Mesenteric fat pad (tissue), 1 donor: ENCODE results near the gene NPR1. TPM values are rescaled to one million over a fixed set of nuclear protein-coding genes. Genes with fewer than 3 reads are reported as not detected.
A peak's percentile ranks its signal among the peaks of the same experiment; 100 is the strongest.
"Not testable (repeated sequence)": the region's sequence is repeated elsewhere in the genome, so short reads cannot be mapped to it uniquely, and the experiment has no call there.

Experiments used
- DNase-seq: peaks from one replicate; pipeline ENCODE4 v3.0.0-alpha.2; 2020; ENCODE audit warnings: low spot score
- microRNA-seq: library from miRNA; unstranded; fragments of <30 nt; microRNA quantifications from one replicate; pipeline ENCODE4 v1.2.0, GENCODE V29; 2020; ENCODE audit warnings: borderline number of aligned reads
- total RNA-seq: library from RNA; stranded (reverse); fragmentation: NEBNext Ultra II Directional; extraction: Animal tissue kit (Norgen Biotek cat#: 25700); gene quantifications from one replicate; pipeline ENCODE4 v1.2.1, GENCODE V29; 2021
- donor health status: DM: yes; HTN: yes; CAD: no.

The NPR1 gene
- total RNA-seq, 1 donor from 2014 or later, result 156 TPM

DNA sequence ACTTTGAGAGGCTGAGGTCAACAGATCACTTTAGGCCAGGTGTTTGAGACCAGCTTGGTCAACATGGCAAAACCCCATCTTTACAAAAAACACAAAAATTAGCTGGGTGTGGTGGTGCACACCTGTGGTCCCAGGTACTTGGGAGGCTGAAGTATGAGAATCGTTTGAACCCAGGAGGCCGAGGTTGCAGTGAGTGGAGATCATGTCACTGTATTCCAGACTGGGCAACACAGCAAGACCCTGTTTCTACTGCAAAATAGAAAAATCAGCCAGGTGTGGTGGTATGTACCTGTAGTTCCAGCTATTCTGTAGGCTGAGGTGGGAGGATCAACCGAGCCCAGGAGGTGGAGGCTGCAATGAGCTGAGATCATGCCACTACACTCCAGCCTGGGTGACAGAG is 45.2 kb downstream of the NPR1 start:
- no peak for DNase-seq

DNA sequence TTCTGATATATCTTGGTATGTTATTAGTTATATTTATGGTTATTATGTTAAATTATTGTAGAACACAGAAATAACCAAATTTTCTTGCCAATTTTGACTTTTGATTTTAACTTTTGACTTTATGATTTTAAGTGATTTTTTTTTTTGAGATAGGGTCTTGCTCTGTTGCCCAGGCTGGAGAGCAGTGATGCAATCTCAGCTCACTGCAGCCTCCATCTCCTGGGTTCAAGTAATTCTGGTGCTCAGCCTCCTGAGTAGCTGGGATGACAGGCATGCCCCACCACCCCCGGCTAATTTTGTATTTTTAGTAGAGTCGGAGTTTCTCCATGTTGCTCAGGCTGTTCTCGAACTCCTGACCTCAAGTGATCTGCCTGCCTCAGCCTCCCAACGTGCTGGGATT is 46.1 kb downstream of the NPR1 start:
- not testable (repeated sequence) for DNase-seq

DNA sequence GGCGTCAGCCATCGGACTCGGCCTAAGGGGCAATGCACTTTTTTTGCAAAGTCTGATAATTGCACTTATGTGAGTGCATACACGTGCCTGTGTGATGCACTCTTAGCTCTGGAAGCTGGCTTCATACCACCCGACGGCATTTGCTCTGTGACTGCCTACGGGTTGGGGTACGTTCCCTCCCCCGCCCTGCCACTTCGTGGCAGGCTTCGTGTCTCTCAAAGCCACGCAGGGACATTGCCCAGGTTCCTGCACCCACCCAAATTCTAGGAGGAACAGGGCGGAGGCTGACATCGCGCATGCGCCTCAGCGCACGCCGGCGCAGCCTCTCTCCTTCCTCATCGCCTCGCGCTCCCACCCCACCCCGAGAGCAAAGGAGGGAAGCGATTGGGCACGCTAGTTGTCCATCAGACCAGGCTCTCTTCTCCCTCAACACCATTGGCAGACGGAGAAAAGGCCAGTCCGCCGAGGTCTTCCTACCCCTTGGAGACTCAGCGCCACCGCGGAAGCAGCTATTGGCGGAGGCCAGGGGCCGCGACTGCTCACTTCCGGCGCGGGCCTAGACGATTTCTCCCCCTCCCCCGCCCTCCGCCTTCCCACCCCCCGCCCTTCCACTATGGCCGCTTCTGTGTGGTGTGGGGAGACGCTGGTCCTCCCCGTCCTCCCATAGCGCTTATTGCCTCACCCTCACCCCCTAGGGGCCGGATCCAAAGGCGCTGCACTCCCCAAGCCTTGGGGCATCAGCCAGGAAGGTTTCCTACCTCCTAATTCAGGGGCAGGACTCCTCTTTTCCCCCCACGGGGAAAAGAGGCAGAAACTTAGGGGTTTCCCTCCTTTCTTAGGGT is 49.2 kb downstream of the NPR1 start, which contains the start of gene INTS3:
Gene INTS3 (plus strand): TSS at position 588 of the 842 bp plus-strand sequence. CDS start 585 bp downstream, outside the sequence.
- peak; percentile 99 for DNase-seq

DNA sequence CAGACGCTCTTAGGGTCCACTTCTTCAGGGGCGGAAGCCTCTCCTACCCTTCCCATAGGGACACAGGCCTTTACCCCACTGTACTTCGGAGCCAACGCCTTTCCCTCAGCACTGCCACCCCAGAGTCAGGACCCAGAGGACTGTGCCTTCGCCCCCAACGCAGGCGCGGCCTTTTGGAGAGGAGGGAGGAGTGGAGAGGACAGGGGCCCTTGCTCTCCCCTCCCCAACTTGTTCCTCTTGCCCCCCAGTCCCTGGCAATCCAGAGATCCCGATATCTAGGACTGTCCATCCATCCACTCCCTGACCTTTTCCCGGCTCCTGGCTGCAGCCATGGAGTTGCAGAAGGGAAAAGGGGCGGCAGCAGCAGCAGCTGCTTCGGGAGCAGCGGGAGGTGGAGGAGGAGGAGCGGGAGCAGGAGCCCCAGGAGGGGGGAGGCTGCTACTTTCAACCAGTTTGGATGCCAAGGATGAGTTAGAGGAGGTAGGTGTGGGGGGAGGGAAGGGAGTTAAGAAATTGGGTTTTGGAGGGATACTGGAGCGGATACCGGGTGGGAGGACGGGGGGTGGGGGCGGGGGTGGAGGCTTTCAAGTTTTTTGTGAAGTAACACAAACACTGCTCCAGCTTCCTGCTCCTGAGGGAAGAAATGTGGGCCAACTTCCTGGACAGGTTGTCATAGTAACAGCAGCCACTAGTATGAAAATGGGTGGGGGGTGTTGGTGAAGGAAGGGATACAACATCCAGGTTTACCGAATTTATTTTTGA is 50.0 kb downstream of the NPR1 start:
- DNase-seq, result no peak

DNA sequence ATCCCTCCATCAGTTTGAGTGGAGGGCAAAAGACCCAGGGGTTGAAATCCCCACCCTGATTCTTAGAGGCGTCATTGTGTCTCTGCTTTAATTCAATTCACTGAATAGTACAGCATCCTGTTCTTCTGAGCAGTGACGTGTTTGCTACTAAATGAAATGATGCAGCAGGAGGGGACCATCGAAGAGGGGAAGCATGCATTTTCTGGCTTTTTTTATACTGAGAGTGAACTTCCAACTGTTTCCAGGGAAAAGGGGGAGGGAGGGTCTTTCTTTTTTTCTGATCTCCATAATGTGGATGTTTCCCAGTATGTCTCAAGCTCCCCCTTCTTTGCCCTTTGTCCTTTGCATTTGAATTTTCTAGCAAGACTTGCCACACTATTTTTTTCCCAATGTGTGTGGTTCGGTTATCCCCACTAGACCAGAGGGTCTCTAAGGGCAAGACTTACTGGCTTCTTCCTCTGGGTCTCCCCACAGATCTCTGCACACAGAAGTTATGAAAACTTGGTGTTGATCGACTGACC is 52.0 kb downstream of the NPR1 start:
- no peak for DNase-seq

DNA sequence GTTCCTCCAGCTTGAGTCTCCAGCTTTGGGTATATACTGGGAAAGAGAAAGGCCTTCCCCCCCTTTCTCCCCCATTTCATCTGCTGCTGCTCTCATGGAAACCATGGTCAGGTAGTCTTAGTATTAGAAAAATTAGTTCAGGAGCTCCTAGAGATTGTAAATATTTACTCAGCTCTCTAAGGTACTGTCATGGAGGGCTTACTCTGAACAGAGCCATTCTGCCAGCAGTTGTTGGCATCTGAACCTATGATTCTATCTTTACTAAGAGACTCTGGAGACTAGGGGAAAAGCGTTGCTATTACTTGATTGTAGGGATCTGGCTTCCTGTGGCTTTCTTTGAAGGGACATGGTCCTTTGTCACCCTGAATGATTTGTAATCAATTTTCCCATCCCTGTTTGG is 55.5 kb downstream of the NPR1 start:
- DNase-seq, result no peak

DNA sequence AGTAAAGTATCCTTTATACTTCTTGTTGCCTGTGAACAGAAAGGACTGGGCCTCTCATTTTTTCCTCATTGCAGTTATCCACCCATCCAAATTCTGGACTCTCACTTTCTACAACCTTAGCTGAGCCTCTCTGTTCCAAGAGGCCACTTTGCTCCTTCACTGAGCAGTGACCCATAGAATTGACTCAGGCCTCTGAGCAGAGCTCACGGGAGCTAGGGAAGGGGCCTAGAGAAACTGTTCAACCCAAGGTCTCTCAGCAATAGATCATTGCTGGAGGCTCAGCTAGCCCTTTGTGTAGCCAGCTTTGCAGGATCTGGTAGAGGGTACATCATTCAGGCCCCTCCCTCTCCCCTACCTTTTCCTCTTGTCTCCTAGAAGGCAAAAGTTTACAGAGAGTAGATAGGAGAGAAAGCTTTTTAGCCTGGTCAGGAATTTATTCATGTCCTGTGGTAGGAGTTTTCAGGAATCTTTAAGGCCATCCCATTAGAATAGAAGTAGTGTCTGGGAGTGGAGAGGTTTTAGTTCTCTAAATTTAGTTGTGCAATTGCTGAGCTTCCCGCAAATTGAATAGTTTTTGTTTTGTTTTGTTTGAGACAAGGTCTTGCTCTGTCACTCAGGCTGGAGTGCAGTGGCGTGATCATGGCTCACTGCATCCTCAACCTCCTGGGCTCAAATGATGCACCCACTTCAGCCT is 56.1 kb downstream of the NPR1 start:
- DNase-seq, result no peak

DNA sequence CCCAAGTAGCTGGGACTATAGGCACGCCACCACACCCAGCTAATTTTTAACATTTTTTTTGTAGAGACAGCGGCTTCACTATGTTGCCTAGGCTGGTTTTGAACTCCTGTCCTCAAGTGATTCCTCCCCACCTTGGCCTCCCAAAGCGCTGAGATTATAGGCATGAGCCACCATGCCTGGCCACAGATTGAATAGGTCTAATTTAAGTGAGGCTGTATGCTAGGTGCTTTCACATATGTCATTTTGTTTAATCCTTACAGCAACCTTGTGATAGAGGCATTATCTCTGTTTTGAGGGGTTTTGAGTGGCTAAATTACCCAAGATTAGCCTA is 56.6 kb downstream of the NPR1 start:
- no peak for DNase-seq

DNA sequence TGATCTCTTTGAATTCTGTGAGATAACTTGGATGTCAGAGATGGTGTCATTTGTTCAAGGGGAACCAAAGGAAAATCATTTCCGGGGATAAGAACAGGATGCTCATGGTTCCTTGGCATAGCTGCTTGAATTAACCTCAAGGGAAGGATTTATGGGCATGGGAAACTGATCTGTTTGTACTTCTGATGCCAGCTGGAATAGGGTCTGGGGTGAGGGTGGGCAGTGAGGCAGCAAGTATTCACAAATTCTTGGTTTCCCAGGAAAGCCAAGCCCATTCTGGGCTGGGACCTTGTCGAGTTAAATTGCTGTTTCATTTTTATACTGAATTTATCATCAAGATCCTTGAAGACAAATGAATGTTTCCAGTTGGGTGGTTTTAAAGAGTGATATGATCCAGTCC is 63.5 kb downstream of the NPR1 start:
- no peak for DNase-seq

DNA sequence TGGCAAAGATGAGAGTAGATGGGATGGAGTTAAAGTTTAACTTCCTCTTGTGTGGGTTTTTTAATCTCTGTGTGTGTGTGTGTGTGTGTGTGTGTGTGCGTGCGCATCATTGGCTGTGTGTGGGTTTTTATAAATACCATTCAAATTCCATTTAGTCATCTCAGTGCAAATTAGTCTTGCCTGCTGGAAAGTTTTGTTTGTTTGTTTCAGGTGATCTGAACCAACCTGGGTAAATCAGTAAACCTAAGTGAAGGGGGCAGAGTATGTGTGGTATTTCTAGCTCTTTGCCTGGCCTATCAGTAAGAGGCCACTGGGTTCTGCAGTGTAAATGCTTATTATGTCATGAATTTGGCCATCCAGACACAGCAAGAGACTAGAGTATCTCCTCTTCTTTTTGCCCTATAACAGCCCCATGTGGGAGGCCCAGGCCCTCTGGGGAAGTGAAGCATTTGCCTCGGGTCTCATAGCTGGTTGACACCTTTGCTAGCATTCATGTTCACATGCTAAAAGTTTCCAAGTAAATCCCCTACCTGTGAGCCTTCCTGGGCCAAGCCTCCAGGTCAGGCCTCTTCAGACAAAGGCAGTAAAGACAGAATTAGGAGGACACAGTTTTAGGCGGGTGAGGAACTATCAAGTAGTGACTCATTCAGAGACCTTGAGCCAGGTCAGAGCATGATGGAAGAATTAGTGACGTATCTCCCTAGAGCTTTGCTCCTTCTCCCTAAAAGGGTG is 64.1 kb downstream of the NPR1 start:
- DNase-seq, result no peak

Small RNA genes lying within 50 kb of the gene (microRNA-seq; reads per million reads assigned to microRNA genes)
- not detected for gene MIR8083

Other genes starting within 250 kb of the NPR1 start
- gene S100A7, start 218.0 kb upstream of the NPR1 start, total RNA-seq, result not detected
- gene S100A6, start 142.7 kb upstream of the NPR1 start, total RNA-seq, result 1,184 TPM
- not detected for gene S100A5, start 137.8 kb upstream of the NPR1 start, total RNA-seq
- 512 TPM for gene S100A4, start 132.9 kb upstream of the NPR1 start, total RNA-seq
- gene S100A3, start 129.4 kb upstream of the NPR1 start, total RNA-seq, result 2.2 TPM
- 0.58 TPM for gene S100A2, start 112.8 kb upstream of the NPR1 start, total RNA-seq
- 107 TPM for gene S100A16, start 65.6 kb upstream of the NPR1 start, total RNA-seq
- 0.35 TPM for gene S100A14, start 62.4 kb upstream of the NPR1 start, total RNA-seq
- gene S100A13, start 51.2 kb upstream of the NPR1 start, total RNA-seq, result 146 TPM
- 12.6 TPM for gene S100A1, start 50.3 kb upstream of the NPR1 start, total RNA-seq
- 55.5 TPM for gene CHTOP, start 44.6 kb upstream of the NPR1 start, total RNA-seq
- gene SNAPIN, start 20.0 kb upstream of the NPR1 start, total RNA-seq, result 44.5 TPM
- 116 TPM for gene ILF2, start 7.7 kb upstream of the NPR1 start, total RNA-seq
- gene INTS3, start 49.4 kb downstream of the NPR1 start, total RNA-seq, result 36.7 TPM
- gene SLC27A3, start 96.7 kb downstream of the NPR1 start, total RNA-seq, result 87.4 TPM
- gene GATAD2B, start 244.3 kb downstream of the NPR1 start, total RNA-seq, result 37.4 TPM